IMR-90 (cell line): ENCODE data around the gene SLC66A2. TPM values are rescaled to one million over a fixed set of nuclear protein-coding genes. Genes with fewer than 3 reads are reported as not detected.

Source experiments
- ATAC-seq: fragments of 200-7000 bp; cut with Tn5 transposase; 2 replicates; pipeline ENCODE4 v1.9.1; 2020; ENCODE audit warnings: low read depth, mild to moderate bottlenecking, moderate library complexity
- BruUV-seq: library from RNA; stranded (reverse); fragments of 400-500 nt; replicated peaks from 2 replicates; lab custom pipeline; 2021; lab: Mats Ljungman, UMichigan
- CTCF ChIA-PET: fragments of 300-600 bp; formaldehyde crosslinking; extraction: SDS; loops from one replicate; lab custom pipeline; 2021; ENCODE audit warnings: antibody characterized with exemption; lab: Yijun Ruan, JAX
- POLR2A ChIA-PET: fragments of 300-600 bp; sonication (Branson Sonifier 250); formaldehyde crosslinking; loops from one replicate; lab custom pipeline; 2022; ENCODE audit warnings: antibody characterized with exemption; ENCODE audit not compliant: unreplicated experiment; lab: Charles Lee
- DNase-seq: peaks from one replicate; pipeline ENCODE4 v3.0.0; 2013
- H2AFZ ChIP-seq: replicated peaks from 2 replicates; pipeline ENCODE3; 2013; ENCODE audit warnings: low read length, mild to moderate bottlenecking; ENCODE audit not compliant: poor library complexity
- H2AK5ac ChIP-seq: 2 replicates; pipeline ENCODE4 v1.6.1; 2013; ENCODE audit warnings: low read depth, low read length, inconsistent platforms
- H2AK9ac ChIP-seq: replicated peaks from 2 replicates; pipeline ENCODE3; 2013; ENCODE audit warnings: mild to moderate bottlenecking, low read depth, low read length, moderate library complexity; ENCODE audit not compliant: poor library complexity
- H2BK120ac ChIP-seq: 2 replicates; pipeline ENCODE4 v1.6.1; 2013; ENCODE audit warnings: low read depth, low read length, inconsistent platforms
- H2BK15ac ChIP-seq: 3 replicates; pipeline ENCODE4 v1.6.1; 2013; ENCODE audit warnings: low read depth, low read length, inconsistent platforms
- H2BK20ac ChIP-seq: 2 replicates; pipeline ENCODE4 v1.6.1; 2013; ENCODE audit warnings: low read depth, mild to moderate bottlenecking, inconsistent platforms, low read length, moderate library complexity
- H2BK5ac ChIP-seq: 2 replicates; pipeline ENCODE4 v1.6.1; 2013; ENCODE audit warnings: mild to moderate bottlenecking, low read depth, low read length, inconsistent platforms; ENCODE audit not compliant: poor library complexity, severe bottlenecking
- H3K14ac ChIP-seq: replicated peaks from 2 replicates; pipeline ENCODE4 v1.6.1; 2013; ENCODE audit warnings: low read depth, low read length, inconsistent platforms
- H3K18ac ChIP-seq: 2 replicates; pipeline ENCODE4 v1.6.1; 2013; ENCODE audit warnings: low read depth, low read length, control low read depth
- H3K23ac ChIP-seq: 2 replicates; pipeline ENCODE4 v1.6.1; 2013; ENCODE audit warnings: low read depth, low read length, inconsistent platforms
- H3K27ac ChIP-seq: 2 replicates; pipeline ENCODE4 v1.5.1; 2013; ENCODE audit warnings: mild to moderate bottlenecking, control low read depth, low read length; ENCODE audit not compliant: insufficient read depth
- H3K27me3 ChIP-seq: 2 replicates; pipeline ENCODE4 v1.6.1; 2013; ENCODE audit warnings: low read length; ENCODE audit not compliant: control insufficient read depth, insufficient read depth
- H3K36me3 ChIP-seq: 2 replicates; pipeline ENCODE4 v1.6.1; 2013; ENCODE audit warnings: low read length, mixed read lengths; ENCODE audit not compliant: control insufficient read depth, insufficient read depth
- H3K4ac ChIP-seq: 2 replicates; pipeline ENCODE4 v1.6.1; 2013; ENCODE audit warnings: low read depth, low read length, inconsistent platforms
- H3K4me1 ChIP-seq: 2 replicates; pipeline ENCODE4 v1.6.1; 2013; ENCODE audit warnings: low read length, mixed read lengths; ENCODE audit not compliant: control insufficient read depth, insufficient read depth
- H3K4me2 ChIP-seq: 2 replicates; pipeline ENCODE4 v1.6.1; 2013; ENCODE audit warnings: low read depth, mild to moderate bottlenecking, control low read depth, low read length, moderate library complexity
- H3K4me3 ChIP-seq: 2 replicates; pipeline ENCODE4 v1.5.1; 2013; ENCODE audit warnings: low read depth, mild to moderate bottlenecking, control low read depth, low read length, moderate library complexity; ENCODE audit not compliant: insufficient read depth
- H3K56ac ChIP-seq: 2 replicates; pipeline ENCODE4 v1.6.1; 2013; ENCODE audit warnings: low read length, inconsistent platforms; ENCODE audit not compliant: insufficient read depth; ENCODE audit errors: extremely low read depth
- H3K79me1 ChIP-seq, 2 experiments: 2 replicates each; pipeline ENCODE4 v1.6.1; 2013; ENCODE audit warnings: low read length in 2 of 2, inconsistent platforms in 1 of 2, low read depth in 1 of 2
- H3K9ac ChIP-seq: 2 replicates; pipeline ENCODE4 v1.6.1; 2013; ENCODE audit warnings: low read depth, low read length, control low read depth
- H3K9me1 ChIP-seq: 2 replicates; pipeline ENCODE4 v1.6.1; 2013; ENCODE audit warnings: low read length, inconsistent platforms; ENCODE audit not compliant: insufficient read depth
- H3K9me3 ChIP-seq: 2 replicates; pipeline ENCODE4 v1.6.1; 2013; ENCODE audit warnings: low read length; ENCODE audit not compliant: control insufficient read depth, insufficient read depth
- H4K20me1 ChIP-seq: 2 replicates; pipeline ENCODE4 v1.6.1; 2013; ENCODE audit warnings: low read length, inconsistent platforms; ENCODE audit not compliant: insufficient read depth
- H4K5ac ChIP-seq: 2 replicates; pipeline ENCODE4 v1.6.1; 2013; ENCODE audit warnings: mild to moderate bottlenecking, low read depth, low read length, control low read depth
- H4K8ac ChIP-seq, 2 experiments: 2 replicates each; pipeline ENCODE4 v1.6.1; 2013; ENCODE audit warnings: low read depth in 2 of 2, low read length in 2 of 2, control low read depth in 1 of 2, inconsistent platforms in 1 of 2
- H4K91ac ChIP-seq: 2 replicates; pipeline ENCODE4 v1.6.1; 2013; ENCODE audit warnings: low read depth, low read length, inconsistent platforms; ENCODE audit not compliant: insufficient read depth
- BHLHE40 ChIP-seq: fragments of 150-350 bp; IDR thresholded peaks from 2 replicates; pipeline ENCODE4 v1.6.1; 2016; ENCODE audit warnings: mild to moderate bottlenecking, low read depth, low read length
- CEBPB ChIP-seq: IDR thresholded peaks from 2 replicates; pipeline ENCODE4 v1.6.1; 2012; ENCODE audit warnings: low read depth, low read length, improper control_type of control experiment
- CHD1 ChIP-seq: IDR thresholded peaks from 2 replicates; pipeline ENCODE4 v1.6.1; 2012; ENCODE audit warnings: low read depth, low read length, improper control_type of control experiment
- CTCF ChIP-seq: conservative IDR thresholded peaks from 2 replicates; pipeline ENCODE4 v1.5.1; 2012; ENCODE audit warnings: mild to moderate bottlenecking, low read depth, low read length, improper control_type of control experiment
- FOS ChIP-seq: fragments of 150-350 bp; IDR thresholded peaks from 2 replicates; pipeline ENCODE4 v1.6.1; 2016; ENCODE audit warnings: low read depth, low read length
- MAFK ChIP-seq: IDR thresholded peaks from 2 replicates; pipeline ENCODE4 v1.6.1; 2012; ENCODE audit warnings: low read depth, low read length, improper control_type of control experiment
- MAZ ChIP-seq: IDR thresholded peaks from 2 replicates; pipeline ENCODE4 v1.6.1; 2012; ENCODE audit warnings: low read depth, mild to moderate bottlenecking, low read length, improper control_type of control experiment, moderate library complexity, borderline replicate concordance
- NFE2L2 ChIP-seq: fragments of 150-350 bp; IDR thresholded peaks from 2 replicates; pipeline ENCODE4 v1.6.1; 2016; ENCODE audit warnings: low read depth, mild to moderate bottlenecking, low read length
- RCOR1 ChIP-seq: IDR thresholded peaks from 2 replicates; pipeline ENCODE4 v1.6.1; 2012; ENCODE audit warnings: mild to moderate bottlenecking, low read length, improper control_type of control experiment; ENCODE audit not compliant: insufficient replicate concordance
- RFX5 ChIP-seq: IDR thresholded peaks from 2 replicates; pipeline ENCODE4 v1.8.0; 2012; ENCODE audit warnings: low read depth, mild to moderate bottlenecking, low read length, moderate library complexity
- WGBS, 2 experiments: methylation state at CpG; one replicate each; pipeline versions ENCODE4 v1.1.5 to v1.1.7; 2013; ENCODE audit warnings: missing lambda C conversion rate in 2 of 2; ENCODE audit not compliant: insufficient read length in 1 of 2; ENCODE audit errors: extremely low coverage in 2 of 2; 5-methylcytosine and 5-hydroxymethylcytosine counted together
- dilution Hi-C: fragments of 300-500 bp; cut with HindIII; formaldehyde crosslinking; loops from one replicate; pipeline ENCODE4 v1.14.3; 2018; ENCODE audit warnings: low sequenced_read_pairs; ENCODE audit not compliant: unreplicated experiment
- in situ Hi-C: fragments of 300-500 bp; cut with MboI; formaldehyde crosslinking; loops from 3 replicates; pipeline ENCODE4 v1.14.3; 2019; ENCODE audit warnings: low sequenced_read_pairs, inconsistent platforms, mixed read lengths
- intact Hi-C: fragments of 100-400 bp; cut with micrococcal nuclease; formaldehyde crosslinking; loops from 2 replicates; pipeline ENCODE4 v1.10.0; 2022
- polyA plus RNA-seq, 3 experiments: library from polyadenylated mRNA; depleted of rRNA; stranded (reverse); fragments of >200 nt; gene quantifications; 2 replicates each; pipeline ENCODE4 v1.2.3, GENCODE V29; 2012; ENCODE audit warnings: low replicate concordance in 1 of 3
- total RNA-seq: library from RNA; depleted of rRNA; stranded (reverse); fragments of >200 nt; gene quantifications from 2 replicates; pipeline ENCODE4 v1.2.3, GENCODE V29; 2012

Gene SLC66A2
- total and polyA plus RNA-seq, 2 of the 4 experiments (the other 2 are of a cell fraction) = 17.6 to 23.5 TPM

- H2BK120ac ChIP-seq = no peak overlapping the region
- no peak overlapping the region for H3K14ac ChIP-seq
- in situ Hi-C loops = no loop called here
- peaks cover 10% of the 10 kb centered on the region for H3K4me1 ChIP-seq
- no peak overlapping the region for H2BK5ac ChIP-seq
- no peak overlapping the region for H2AK5ac ChIP-seq
- CTCF ChIA-PET = no interaction called here
- POLR2A ChIA-PET = no interaction called here
- H3K9me1 ChIP-seq = peaks cover 22% of the 10 kb centered on the region
- H2AK9ac ChIP-seq = no peak overlapping the region
- 95% methylated on average over 7 of the region's 13 CpGs; no CpG with 5 or more reads in 1 of the 2 experiments for WGBS, 2 experiments
- H4K20me1 ChIP-seq = peaks cover 87% of the 10 kb centered on the region
- no peak overlapping the region for H3K4ac ChIP-seq
- no peak for ATAC-seq
- H2AFZ ChIP-seq = no peak overlapping the region
- H3K27me3 ChIP-seq = no peaks in the 10 kb centered on the region
- no peak overlapping the region for H4K5ac ChIP-seq
- no peak for DNase-seq
- no TSS peak for BruUV-seq
- no peak overlapping the region for H3K9ac ChIP-seq
- no peak overlapping the region for H3K4me3 ChIP-seq
- no peak overlapping the region for H3K23ac ChIP-seq
- H3K56ac ChIP-seq = no peak overlapping the region
- no peak overlapping the region for H3K27ac ChIP-seq
- peaks cover 22 to 77% of the 10 kb centered on the region in 2 experiments for H3K79me1 ChIP-seq
- H3K9me3 ChIP-seq = no peaks in the 10 kb centered on the region
- H4K91ac ChIP-seq = no peak overlapping the region
- peaks cover 23% of the 10 kb centered on the region for H3K36me3 ChIP-seq
- no peak overlapping the region for H2BK20ac ChIP-seq
- H2BK15ac ChIP-seq = no peak overlapping the region
- dilution Hi-C loops = no loop called here
- no peak overlapping the region for H4K8ac ChIP-seq
- H3K18ac ChIP-seq = no peak overlapping the region
- no peak overlapping the region for H3K4me2 ChIP-seq
- intact Hi-C loops = no loop called here
- TF ChIP-seq BHLHE40 (no peak), CTCF (no peak), MAZ (no peak), RFX5 (no peak), RCOR1 (no peak), MAFK (no peak), NFE2L2 (no peak), CEBPB (no peak), CHD1 (no peak), FOS (no peak)
Measured at GRCh38 chr18:79980585-79980984, 29.1 kb upstream of the SLC66A2 start.
